GM19463 (cell line): ENCODE results near the gene SSRP1.
"Not testable (repeated sequence)": the region's sequence is repeated elsewhere in the genome, so short reads cannot be mapped to it uniquely, and the experiment has no call there.

Experiments
- ATAC-seq: cut with Tn5 transposase; IDR thresholded peaks from one replicate; pipeline ENCODE4 v1.9.1; 2021; ENCODE audit warnings: mild to moderate bottlenecking, moderate library complexity; ENCODE audit not compliant: unreplicated experiment

Gene SSRP1

GRCh38 chr11:57303280-57303989 is 32.3 kb downstream of the SSRP1 start:
- no peak for ATAC-seq

DNA sequence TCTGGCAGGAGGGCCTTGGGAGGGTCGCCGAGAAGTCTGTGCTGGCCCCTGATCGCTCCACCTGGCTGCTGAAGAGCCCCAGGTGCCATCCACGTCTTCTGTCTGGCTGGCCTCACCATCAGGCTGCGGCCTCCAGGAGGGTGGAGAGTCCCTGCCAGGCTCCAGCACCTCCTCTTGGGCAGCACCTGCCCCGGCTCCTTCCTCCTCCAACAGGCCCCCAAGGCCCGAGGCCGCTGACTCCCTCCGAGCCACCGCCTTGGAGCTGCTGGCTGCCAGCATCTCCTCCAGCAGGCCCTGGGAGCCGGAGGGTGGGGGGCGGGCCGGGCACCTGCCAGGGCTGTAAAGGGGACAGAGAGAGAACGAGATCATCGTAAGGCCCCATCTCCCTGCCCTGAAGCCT is 33.2 kb downstream of the SSRP1 start:
- no peak for ATAC-seq

DNA sequence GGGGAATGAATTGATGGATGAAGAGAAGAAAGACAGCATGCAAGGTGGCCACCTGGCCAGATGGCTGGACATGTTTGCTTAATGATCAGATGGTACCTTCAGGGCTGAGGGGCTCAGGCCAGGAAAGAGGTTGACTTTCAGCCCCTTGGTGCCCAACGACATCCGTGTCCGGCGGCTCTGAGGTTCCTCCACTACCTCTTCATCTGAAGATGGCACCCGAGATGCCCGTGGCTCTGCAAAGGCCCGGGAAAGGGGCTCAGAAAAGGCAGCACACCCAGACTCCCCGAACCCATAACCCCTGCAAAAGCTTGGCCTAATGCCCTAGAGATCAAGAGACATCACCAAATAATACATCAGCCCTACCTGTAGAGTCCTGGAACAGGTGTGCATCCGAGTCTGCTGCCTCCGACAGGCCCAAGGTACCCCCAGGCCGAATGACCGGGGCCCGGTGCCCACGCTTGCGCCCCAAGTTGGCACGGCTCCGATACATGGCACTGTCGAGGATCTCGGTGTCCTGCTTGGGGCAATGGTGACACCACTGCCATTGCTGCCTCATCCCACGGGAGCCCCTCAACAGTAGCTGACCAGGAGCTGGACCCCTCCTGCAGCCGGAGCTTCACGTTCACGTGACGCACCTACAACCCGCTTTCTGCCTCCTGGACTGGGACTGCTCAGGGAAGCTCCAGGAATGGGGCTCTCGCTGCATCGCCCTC is 33.8 kb downstream of the SSRP1 start:
- no peak for ATAC-seq

GRCh38 chr11:57300785-57301184 is 34.9 kb downstream of the SSRP1 start:
- no peak for ATAC-seq

GRCh38 chr11:57299150-57299737 is 36.4 kb downstream of the SSRP1 start:
- ATAC-seq, result no peak

DNA sequence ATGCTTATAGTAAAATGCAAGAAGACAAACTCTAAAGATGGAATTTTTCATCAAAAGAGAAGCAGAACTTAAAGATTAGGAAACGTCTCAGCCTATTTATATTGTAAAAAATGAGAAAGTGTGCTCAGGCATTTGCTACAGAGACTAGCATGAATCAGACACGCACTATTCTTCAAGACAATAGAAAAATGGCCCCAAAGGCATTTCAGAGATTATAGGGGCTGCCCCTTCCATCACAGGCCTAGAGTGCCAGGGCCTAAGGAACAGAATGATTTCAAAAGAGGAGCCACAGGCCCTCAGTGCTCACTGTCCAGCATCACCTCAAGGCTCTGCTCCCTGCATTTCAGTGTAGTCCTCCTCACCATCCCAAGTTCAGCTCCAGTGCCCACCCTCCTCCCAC is 38.5 kb downstream of the SSRP1 start:
- ATAC-seq, result no peak

DNA sequence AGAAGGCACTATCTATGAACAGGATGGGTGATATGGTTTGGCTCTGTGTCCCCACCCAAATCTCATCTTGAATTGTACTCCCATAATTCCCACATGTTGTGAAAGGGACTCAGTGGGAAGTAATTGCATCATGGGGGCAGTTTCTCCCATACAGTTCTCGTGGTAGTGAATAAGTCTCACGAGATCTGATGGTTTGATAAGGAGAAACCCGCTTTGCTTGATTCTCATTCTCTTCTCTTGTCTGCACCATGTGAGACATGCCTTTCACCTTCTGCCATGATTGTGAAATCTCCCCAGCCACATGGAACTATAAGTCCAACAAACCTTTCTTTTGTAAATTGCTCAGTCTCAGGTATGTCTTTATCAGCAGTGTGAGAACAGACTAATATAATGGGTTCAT is 39.5 kb downstream of the SSRP1 start:
- not testable (repeated sequence) for ATAC-seq

DNA sequence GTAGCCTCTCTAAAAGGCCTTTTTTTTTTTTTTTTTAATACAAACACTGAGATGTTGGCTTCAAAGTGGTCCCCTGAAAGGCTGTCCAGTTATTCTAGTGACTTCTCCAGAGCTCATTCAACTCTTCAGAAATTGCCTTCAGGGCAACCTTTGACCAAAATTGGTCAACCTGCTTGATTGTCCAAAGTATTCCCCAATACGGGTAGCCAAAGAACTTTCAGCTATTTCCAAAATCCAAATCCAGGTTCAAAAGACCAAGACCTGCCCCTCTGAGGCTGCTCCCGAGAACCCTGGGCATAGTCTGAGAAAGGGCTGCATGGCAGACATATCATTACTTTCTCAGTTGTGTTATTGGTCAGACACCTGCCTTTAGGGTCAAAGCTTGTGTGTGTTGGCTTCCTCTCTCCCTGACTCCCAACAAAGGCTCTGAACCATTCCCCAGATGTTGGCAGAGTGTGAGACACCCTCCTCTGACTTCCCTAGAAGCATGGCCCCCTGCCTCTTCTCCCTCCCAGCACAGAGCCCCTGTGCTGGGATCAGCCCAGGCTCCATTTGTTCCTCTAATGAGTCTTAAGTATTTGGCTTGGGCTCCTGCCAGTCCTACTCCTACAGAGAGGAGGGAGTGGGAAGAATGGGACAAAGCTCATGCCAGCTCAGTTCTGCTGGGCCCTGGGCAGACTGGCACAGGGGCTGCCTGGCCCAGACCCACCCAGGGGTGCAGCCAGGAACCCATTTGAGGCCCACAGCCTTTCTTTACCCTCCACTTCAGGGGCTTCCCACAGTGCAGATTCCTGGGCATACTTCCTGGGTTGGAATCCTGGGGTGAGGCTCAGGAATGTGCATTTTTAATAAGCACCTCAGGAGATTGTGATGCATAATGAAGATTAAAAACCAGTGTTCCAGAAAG is 41.2 kb downstream of the SSRP1 start:
- no peak for ATAC-seq

GRCh38 chr11:57290288-57290687 is 45.4 kb downstream of the SSRP1 start:
- no peak for ATAC-seq

DNA sequence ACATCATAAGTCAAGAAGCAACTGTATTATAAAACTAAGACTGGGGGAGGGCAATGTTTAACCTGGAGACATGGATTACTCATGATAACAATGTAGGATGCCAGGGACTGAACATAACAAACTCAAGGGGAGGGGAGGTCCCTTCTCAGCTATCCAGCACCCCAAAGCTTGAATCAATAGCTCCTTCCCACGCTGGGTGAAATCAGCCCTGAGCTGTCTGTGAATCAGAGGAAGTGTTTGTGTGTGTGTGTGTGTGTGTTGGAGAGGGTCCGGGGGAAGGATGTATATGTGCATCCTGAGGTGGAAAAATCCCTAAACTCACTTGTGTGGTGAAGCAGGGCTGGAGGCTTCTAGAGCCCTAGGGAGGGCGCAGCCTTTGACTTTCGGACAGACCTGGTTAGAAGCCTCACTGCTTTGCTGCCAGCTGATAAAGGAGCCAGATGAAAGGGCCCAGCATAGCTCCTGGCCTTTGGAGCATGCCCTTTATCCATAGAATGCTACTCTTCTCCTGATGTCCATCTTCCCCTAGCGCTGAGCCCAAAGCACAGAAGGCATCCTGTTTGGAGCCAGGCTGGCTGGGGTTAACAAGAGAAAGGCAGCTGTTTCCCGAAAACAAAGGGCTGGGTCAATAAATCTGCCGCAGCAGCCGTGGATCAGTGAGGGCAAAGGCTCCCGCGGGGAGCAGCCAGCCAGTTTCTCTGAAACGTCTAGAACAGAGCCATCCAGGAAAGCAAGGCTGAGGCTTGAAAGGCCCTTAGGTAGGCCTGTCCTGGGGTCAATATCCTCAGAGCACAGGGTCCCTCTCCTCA is 46.7 kb downstream of the SSRP1 start:
- ATAC-seq, result no peak

DNA sequence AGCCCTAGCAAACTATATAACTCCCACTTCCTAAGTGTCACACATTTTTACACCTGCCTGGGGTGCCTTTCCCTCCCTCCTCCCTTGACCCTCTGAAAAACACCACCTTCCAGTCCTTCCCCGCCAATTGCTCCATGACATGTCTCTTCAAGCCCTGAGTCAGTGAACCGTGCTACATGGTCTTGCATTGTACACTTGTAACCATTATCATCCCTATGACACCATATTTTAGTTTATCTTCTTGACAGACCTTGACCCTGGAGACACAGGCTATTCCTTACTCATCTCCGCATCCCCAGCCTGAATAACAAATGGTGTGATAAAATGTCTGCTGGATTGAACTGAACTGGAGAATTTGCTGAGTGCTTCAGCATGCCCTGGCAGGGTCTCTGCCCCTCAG is 47.8 kb downstream of the SSRP1 start:
- no peak for ATAC-seq

DNA sequence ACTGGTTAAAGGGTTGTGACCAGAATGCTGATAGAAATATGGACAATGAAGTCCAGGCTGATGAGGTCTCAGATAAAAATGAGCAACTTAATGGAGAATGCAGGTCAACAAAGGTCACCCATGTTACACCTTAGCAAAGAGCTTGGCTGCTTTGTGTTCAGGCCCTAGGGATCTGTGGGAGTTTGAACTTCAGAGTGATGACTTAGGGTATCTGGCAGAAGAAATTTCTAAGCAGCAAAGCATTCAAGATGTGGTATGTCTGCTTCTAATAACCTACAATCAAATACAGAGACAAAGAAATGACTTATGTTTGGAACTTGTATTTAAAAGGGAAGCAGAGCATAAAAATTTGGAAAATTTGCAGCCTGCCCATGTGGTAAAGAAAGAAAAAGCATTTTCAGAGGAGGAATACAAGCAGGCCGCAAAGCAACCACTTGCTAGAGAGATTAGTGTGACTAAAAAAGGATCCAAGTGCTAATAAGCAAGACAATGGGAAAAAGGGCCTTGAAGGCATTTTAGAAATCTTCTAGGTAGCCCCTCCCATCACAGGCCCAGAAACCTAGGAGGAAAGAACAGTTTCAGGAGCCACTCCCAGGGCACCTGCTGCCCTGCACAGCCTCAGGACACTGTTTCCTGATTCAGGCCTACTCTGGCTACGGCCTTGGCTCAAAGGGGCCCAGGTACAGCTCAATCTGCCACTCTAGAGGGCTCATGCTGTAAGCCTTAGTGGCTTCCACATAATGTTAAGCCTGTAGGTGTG is 52.3 kb downstream of the SSRP1 start:
- ATAC-seq, result no peak

DNA sequence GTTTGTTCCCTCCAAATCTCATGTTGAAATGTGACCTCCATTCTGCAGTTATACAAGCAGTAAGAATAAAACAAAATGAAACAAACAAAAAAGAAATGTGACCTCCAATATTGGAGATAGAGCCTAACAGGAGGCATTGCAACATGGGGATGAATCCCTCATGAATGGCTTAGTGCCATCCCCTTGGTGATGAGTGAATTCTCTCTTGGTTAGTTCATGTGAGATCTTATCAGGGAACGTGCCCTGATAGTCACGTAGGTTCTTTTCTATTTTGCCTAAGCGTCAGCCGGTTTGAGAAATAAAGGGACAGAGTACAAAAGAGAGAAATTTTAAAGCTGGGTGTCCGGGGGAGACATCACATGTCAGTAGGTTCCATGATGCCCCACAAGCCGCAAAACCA is 54.1 kb downstream of the SSRP1 start:
- not testable (repeated sequence) for ATAC-seq

GRCh38 chr11:57279116-57279515 is 56.6 kb downstream of the SSRP1 start:
- ATAC-seq, result no peak

GRCh38 chr11:57278721-57279095 is 57.0 kb downstream of the SSRP1 start:
- ATAC-seq, result no peak

- peak; percentile 91 for ATAC-seq
Measured at GRCh38 chr11:57277845-57278720, 57.6 kb downstream of the SSRP1 start.

GRCh38 chr11:57276971-57277675 is 58.6 kb downstream of the SSRP1 start:
- no peak for ATAC-seq
